SK-N-SH treated with all-trans-retinoic acid at 6 μM for 48 hours (cell line): Measurements from ENCODE around the gene PTPRCAP.
"Not testable (repeated sequence)": the region's sequence is repeated elsewhere in the genome, so short reads cannot be mapped to it uniquely, and the experiment has no call there.

ENCODE experiments used
- ARNTL ChIP-seq: fragments of 450-650 bp; formaldehyde crosslinking; IDR thresholded peaks from 2 replicates; pipeline ENCODE4 v1.5.0; 2020; ENCODE audit warnings: low read depth, mild to moderate bottlenecking, moderate library complexity, borderline replicate concordance
- CREB5 ChIP-seq: fragments of 250-450 bp; sonication (Bioruptor Pico); IDR thresholded peaks from 2 replicates; pipeline ENCODE4 v1.5.1; 2020; ENCODE audit warnings: low read depth, mild to moderate bottlenecking, moderate library complexity
- CSDC2 ChIP-seq: fragments of 250-450 bp; sonication (Bioruptor Pico); IDR thresholded peaks from 2 replicates; pipeline ENCODE4 v1.5.0; 2020; ENCODE audit warnings: mild to moderate bottlenecking, moderate library complexity
- ISL1 ChIP-seq: fragments of 250-450 bp; sonication (Bioruptor Pico); IDR thresholded peaks from 2 replicates; pipeline ENCODE4 v2.1.2; 2022; ENCODE audit warnings: mild to moderate bottlenecking, moderate library complexity
- PATZ1 ChIP-seq: fragments of 250-450 bp; sonication (Bioruptor Pico); IDR thresholded peaks from 2 replicates; pipeline ENCODE4 v1.8.0; 2020; ENCODE audit warnings: mild to moderate bottlenecking, moderate library complexity, borderline replicate concordance
- PPARA ChIP-seq: fragments of 250-450 bp; sonication (Bioruptor Pico); IDR thresholded peaks from 2 replicates; pipeline ENCODE4 v1.5.0; 2020; ENCODE audit warnings: mild to moderate bottlenecking, borderline replicate concordance
- RARB ChIP-seq: fragments of 250-450 bp; sonication (Bioruptor Pico); IDR thresholded peaks from 2 replicates; pipeline ENCODE4 v1.8.0; 2021; ENCODE audit warnings: mild to moderate bottlenecking, moderate library complexity
- TSHZ2 ChIP-seq: fragments of 250-450 bp; sonication (Bioruptor Pico); IDR thresholded peaks from 2 replicates; pipeline ENCODE4 v1.5.0; 2020; ENCODE audit warnings: mild to moderate bottlenecking, moderate library complexity
- ZC3H10 ChIP-seq: fragments of 250-450 bp; sonication (Bioruptor Pico); IDR thresholded peaks from 2 replicates; pipeline ENCODE4 v1.5.1; 2021; ENCODE audit warnings: mild to moderate bottlenecking, moderate library complexity
- ZFP3 ChIP-seq: fragments of 250-450 bp; sonication (Bioruptor Pico); IDR thresholded peaks from 2 replicates; pipeline ENCODE4 v1.5.0; 2020; ENCODE audit warnings: mild to moderate bottlenecking, moderate library complexity
- ZFP30 ChIP-seq: fragments of 450-650 bp; formaldehyde crosslinking; IDR thresholded peaks from 2 replicates; pipeline ENCODE4 v1.5.0; 2022; ENCODE audit warnings: mild to moderate bottlenecking, moderate library complexity
- ZNF565 ChIP-seq: fragments of 450-650 bp; formaldehyde crosslinking; conservative IDR thresholded peaks from 2 replicates; pipeline ENCODE4 v1.5.0; 2020; ENCODE audit warnings: low read depth, mild to moderate bottlenecking, moderate library complexity
- ZNF70 ChIP-seq: fragments of 450-650 bp; formaldehyde crosslinking; IDR thresholded peaks from 2 replicates; pipeline ENCODE4 v1.5.0; 2020; ENCODE audit warnings: mild to moderate bottlenecking, moderate library complexity

- TF ChIP-seq TSHZ2; ZFP30 (CRISPR knock-in tag); ZC3H10 (CRISPR knock-in tag); CSDC2 (CRISPR knock-in tag); ARNTL; PATZ1 (CRISPR knock-in tag); CREB5 (CRISPR knock-in tag); ZNF565 (CRISPR knock-in tag); ZFP3 (CRISPR knock-in tag); PPARA; ISL1 (CRISPR knock-in tag); ZNF70 (CRISPR knock-in tag); RARB (CRISPR knock-in tag): not testable (repeated sequence)
These were observed 40.0 kb upstream of the PTPRCAP start for GRCh38 chr11:67477344-67478050.
